ENCODE measurements around the gene HYCC1. TPM values are rescaled to one million over a fixed set of nuclear protein-coding genes. Genes with fewer than 3 reads are reported as not detected.

Gene HYCC1
- total RNA-seq, 4 donors from 2014 or later = 39.2 to 62.6 (median 47.2) TPM

- Histone ChIP-seq H3K27me3 (no peaks in the 10 kb centered on the region), H3K36me3 (no peaks in the 10 kb centered on the region), H3K9me3 (no peaks in the 10 kb centered on the region), H3K4me1 (peaks cover 37 to 63% (median 54%) of the 10 kb centered on the region in 4 donors), H3K4me3 (no peak overlapping the region), H3K27ac (replicated peaks in 1 of 4) (peak overlapping the region in 2 of 4 donors; percentile 26 to 46)
- no peak for DNase-seq (ENCODE audit: extremely low spot score)
- intact Hi-C loops (cut with DNase I) = no loop called here
- no peak for TF ChIP-seq POLR2A (IDR thresholded peaks at IDR 0.05; ENCODE audit: low read depth)
- TF ChIP-seq, protein P1, sequence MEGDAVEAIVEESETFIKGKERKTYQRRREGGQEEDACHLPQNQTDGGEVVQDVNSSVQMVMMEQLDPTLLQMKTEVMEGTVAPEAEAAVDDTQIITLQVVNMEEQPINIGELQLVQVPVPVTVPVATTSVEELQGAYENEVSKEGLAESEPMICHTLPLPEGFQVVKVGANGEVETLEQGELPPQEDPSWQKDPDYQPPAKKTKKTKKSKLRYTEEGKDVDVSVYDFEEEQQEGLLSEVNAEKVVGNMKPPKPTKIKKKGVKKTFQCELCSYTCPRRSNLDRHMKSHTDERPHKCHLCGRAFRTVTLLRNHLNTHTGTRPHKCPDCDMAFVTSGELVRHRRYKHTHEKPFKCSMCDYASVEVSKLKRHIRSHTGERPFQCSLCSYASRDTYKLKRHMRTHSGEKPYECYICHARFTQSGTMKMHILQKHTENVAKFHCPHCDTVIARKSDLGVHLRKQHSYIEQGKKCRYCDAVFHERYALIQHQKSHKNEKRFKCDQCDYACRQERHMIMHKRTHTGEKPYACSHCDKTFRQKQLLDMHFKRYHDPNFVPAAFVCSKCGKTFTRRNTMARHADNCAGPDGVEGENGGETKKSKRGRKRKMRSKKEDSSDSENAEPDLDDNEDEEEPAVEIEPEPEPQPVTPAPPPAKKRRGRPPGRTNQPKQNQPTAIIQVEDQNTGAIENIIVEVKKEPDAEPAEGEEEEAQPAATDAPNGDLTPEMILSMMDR (IDR thresholded peaks at IDR 0.05) = no peak
These were observed 4.6 kb downstream of the HYCC1 start for GRCh38 chr7:23009303-23009702.

GRCh38 chr7:23004247-23004520, 9.7 kb downstream of the HYCC1 start:
- TF ChIP-seq EP300 (IDR thresholded peaks at IDR 0.05) (no peak), POLR2AphosphoS5 (IDR thresholded peaks at IDR 0.05) (no peak), POLR2A (IDR thresholded peaks at IDR 0.05; ENCODE audit: low read depth) (no peak)
- TF ChIP-seq, protein P1 (IDR thresholded peaks at IDR 0.05) = no peak
- no peaks in the 10 kb centered on the region for H3K27me3 ChIP-seq
- no peaks in the 10 kb centered on the region for H3K9me3 ChIP-seq
- no peaks in the 10 kb centered on the region for H3K36me3 ChIP-seq
- DNase-seq (ENCODE audit: extremely low spot score) = no peak
- intact Hi-C loops (cut with DNase I) = no loop called here
- H3K4me1 ChIP-seq = peaks cover 15 to 62% (median 42%) of the 10 kb centered on the region in 4 donors
- peak overlapping the region in 1 of 4 donors; percentile 14 for H3K27ac ChIP-seq (replicated peaks in 1 of 4)
- no peak overlapping the region for H3K4me3 ChIP-seq

DNA sequence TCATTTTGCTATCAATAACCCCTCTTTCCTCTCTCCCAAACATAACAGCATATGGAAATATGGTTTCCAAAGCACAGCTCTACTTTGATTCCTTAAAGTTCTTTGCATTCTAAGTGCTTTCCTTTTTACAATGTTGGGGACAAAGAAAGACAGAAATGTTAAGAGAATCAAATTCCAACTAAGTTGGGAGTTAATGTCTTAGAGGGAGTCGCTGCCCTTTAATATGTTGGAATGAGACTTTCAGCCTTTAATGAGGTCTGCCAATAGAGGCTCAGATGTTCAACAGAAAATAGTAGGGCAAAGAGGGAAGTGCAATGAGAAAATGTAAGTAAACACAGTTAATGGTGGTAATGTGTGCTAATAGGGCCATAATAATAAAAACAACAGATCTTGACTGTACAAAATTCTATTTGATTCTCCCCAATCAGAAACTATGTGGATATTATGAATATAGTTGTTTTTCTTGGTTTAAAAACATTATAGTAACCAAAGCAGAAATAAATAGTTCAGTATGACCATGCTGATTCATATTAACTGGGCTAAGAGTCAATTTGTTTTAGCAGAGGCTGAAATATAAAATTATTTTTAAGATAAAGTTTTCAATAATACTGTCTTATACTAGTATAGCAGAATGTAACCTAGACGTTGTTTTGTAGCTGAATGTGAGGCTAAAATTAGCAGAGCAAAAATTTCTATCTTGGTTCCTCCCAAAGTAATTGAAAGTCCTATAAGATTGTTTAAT, 10.3 kb downstream of the HYCC1 start:
- no peak for DNase-seq (ENCODE audit: extremely low spot score)
- no peaks in the 10 kb centered on the region for H3K36me3 ChIP-seq
- H3K27me3 ChIP-seq = no peaks in the 10 kb centered on the region
- no peak for TF ChIP-seq EP300 (IDR thresholded peaks at IDR 0.05)
- TF ChIP-seq, protein P1 (IDR thresholded peaks at IDR 0.05) = no peak
- TF ChIP-seq POLR2A (IDR thresholded peaks at IDR 0.05; ENCODE audit: low read depth) = no peak
- TF ChIP-seq POLR2AphosphoS5 (IDR thresholded peaks at IDR 0.05) = no peak
- H3K4me1 ChIP-seq = peaks cover 13 to 63% (median 41%) of the 10 kb centered on the region in 4 donors
- H3K27ac ChIP-seq (replicated peaks in 1 of 4) = peak overlapping the region in 1 of 4 donors; percentile 14
- H3K9me3 ChIP-seq = no peaks in the 10 kb centered on the region
- H3K4me3 ChIP-seq = no peak overlapping the region
- 45% methylated on average over 2 of the region's 2 CpGs for WGBS
- intact Hi-C loops (cut with DNase I) = no loop called here

DNA sequence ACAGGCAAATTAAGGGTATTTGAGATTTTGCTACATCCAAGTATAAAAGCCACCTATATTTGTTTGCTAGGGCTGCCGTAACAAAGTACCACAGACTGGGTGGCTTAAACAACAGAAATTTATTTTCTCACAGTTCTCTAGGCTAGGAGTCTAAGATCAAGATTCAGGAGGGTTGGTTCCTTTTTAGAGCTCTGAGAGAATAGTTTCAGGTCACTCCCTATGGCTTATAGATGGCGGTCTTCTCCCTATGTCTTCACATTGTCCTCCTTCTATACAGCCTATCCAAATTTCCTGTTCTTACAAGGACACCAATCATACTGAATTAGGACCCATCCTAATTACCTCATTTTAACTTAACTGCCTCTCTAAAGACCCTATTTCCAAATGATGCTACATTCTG, 11.2 kb downstream of the HYCC1 start:
- Histone ChIP-seq H3K27me3 (no peaks in the 10 kb centered on the region), H3K9me3 (no peaks in the 10 kb centered on the region), H3K36me3 (no peaks in the 10 kb centered on the region), H3K4me3 (no peak overlapping the region), H3K27ac (replicated peaks in 1 of 4) (no peak overlapping the region), H3K4me1 (peaks cover 13 to 67% (median 47%) of the 10 kb centered on the region in 4 donors)
- TF ChIP-seq POLR2AphosphoS5 (IDR thresholded peaks at IDR 0.05) (no peak), POLR2A (IDR thresholded peaks at IDR 0.05; ENCODE audit: low read depth) (no peak), EP300 (IDR thresholded peaks at IDR 0.05) (no peak)
- TF ChIP-seq, protein P1 (IDR thresholded peaks at IDR 0.05) = no peak
- intact Hi-C loops (cut with DNase I) = no loop called here
- no peak for DNase-seq (ENCODE audit: extremely low spot score)
- 91% methylated on average over 2 of the region's 2 CpGs for WGBS

DNA sequence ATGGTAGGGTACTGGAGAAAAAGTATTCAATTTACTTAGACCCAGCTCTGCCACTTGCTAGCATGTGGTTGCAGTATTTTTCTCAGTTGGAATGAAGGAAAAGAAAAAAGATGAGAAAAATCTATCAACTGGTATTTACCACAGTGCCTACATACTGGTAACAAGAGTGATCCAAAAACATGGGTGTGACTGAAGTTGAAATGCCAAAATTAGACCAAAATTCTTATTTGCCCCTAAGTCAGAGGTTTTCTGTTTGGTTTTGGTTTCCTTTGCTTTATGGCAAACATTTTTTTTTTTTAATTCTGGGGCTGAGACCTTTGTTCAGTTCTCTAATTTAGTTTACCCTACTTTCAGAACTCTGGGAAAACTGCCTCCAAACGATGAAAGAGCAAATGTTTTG, 12.3 kb downstream of the HYCC1 start:
- WGBS = 58% methylated on average over 1 of the region's 1 CpG
- Histone ChIP-seq H3K4me3 (no peak overlapping the region), H3K27me3 (no peaks in the 10 kb centered on the region), H3K4me1 (peaks cover 14 to 64% (median 45%) of the 10 kb centered on the region in 4 donors), H3K9me3 (no peaks in the 10 kb centered on the region), H3K36me3 (no peaks in the 10 kb centered on the region), H3K27ac (replicated peaks in 1 of 4) (no peak overlapping the region)
- no peak for TF ChIP-seq EP300 (IDR thresholded peaks at IDR 0.05)
- TF ChIP-seq, protein P1 (IDR thresholded peaks at IDR 0.05) = no peak
- TF ChIP-seq POLR2AphosphoS5 (IDR thresholded peaks at IDR 0.05) = no peak
- no peak for TF ChIP-seq POLR2A (IDR thresholded peaks at IDR 0.05; ENCODE audit: low read depth)
- DNase-seq (ENCODE audit: extremely low spot score) = no peak
- intact Hi-C loops (cut with DNase I) = no loop called here
